NCI-H2029 (cell line): ENCODE measurements around the gene UBE3B.

ENCODE experiments used
- DNase-seq: peaks from one replicate; lab custom pipeline; 2025; lab: John Stamatoyannopoulos, UW

Gene UBE3B

DNA sequence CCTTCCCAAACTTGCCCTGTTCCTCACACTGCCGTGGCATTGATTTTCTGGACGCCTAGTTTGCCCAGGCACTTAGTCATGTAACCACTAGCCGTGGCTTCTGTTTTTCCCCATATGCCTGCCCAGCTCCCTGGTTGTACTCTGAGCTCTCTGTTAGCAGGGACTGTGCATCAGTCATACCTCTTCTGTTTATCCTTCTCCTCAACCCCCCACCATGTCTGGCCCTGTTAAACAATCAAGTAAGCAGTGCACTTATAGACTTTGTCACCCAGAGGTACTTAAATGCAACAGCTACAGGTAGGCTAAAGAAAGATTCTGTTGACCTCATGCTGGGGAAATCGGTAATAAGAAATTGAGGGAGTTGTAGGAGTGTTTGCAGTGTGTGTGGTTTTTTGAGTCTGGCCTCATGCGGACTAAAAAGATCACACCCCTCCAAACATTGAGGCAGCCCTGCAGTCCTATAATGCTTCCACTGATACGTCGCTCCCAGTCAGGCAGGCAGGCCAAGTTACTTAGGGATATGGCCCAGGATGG lies 17.0 kb downstream of the UBE3B start:
- DNase-seq: no peak

DNA sequence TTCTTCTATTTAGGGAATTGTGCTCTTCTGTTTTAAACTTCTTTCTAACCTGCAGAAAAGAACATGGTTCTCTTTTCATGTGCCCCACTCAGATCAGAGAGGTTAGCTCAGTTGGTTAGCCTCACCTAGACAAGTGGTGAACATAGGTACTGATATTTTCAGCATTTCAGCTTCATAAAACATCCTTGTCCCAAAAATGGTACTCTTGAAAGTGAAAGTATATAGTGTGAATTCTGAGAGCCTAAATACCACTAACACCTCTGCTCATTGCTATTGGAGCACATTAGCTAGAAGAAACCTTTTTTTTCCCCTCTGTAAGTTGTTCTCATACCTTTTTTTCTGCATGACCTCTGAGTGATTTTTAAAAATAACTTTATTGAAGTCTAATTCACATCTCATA lies 17.6 kb downstream of the UBE3B start:
- no peak for DNase-seq

DNA sequence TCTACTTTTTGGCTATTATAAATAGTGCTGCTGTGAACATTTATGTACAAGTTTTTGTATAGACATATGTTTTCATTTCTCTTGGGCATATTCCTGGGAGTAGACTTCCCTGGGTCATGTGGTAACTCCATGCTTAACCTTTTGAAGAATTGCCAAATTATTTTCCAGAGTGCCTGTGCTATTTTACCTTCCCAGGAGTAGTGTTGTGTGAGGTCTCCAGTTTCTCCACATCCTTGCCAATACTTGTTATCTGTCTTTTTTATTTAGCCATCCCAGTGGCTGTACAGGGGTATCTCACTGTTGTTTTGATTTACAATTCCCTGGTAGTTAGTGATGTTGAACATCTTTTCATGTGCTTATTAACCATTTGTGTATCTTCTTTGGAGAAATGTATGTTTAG lies 18.9 kb downstream of the UBE3B start:
- no peak for DNase-seq

DNA sequence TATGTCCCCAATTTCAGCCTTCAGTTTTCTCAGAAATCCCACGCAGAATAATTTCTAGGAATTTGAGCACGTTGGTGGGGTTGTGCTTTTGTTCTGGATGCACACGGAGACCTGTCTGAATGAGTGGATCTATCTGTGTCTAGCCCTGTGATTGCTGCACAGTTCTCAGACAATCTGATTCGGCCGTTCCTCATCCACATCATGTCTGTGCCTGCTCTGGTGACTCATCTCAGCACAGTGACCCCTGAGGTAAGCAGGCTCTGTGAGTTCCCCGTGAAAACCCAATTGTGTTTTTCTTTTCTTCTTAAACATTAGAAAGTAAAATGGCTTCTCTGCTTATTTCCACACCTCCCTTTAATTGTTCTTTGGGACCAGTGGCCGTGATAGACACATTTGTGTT lies 20.2 kb downstream of the UBE3B start:
- no peak for DNase-seq

DNA sequence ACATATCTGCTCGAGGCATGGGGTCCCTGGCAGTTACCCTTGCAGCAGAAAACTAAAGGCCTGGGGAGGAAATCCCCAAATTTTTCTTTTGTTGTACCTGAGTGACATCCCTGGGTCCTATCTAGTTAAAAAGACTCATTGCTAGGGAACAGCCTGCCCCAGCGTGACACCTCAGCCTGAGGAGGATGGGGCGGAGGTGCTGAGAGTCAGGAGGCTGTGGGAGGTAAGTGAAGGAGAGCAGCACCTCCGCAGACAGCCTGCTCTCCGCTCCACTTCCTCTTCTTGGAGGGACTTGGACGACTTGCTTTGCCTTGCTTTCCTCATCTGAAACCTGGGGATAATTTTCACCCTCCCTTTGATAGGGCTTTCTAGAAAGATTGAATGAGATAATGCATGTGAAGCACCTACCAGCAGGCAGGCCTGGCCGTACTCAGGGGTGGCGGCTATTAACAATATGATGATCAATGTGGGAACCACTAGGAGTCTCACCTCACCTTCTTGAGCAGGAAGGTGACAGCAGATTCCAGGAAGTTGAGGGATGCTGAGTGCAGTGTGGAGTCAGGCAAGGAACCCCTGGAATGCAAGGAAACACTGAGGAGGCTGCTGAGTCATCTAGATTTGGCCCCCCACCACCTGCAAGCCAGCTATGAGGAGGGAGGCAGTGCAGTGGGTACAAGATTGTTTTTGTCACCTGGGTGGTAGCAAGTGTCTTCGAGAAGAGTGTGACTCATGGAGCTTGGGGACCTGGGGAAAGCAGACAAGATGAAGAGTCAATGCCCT lies 23.2 kb downstream of the UBE3B start:
- DNase-seq: no peak

DNA sequence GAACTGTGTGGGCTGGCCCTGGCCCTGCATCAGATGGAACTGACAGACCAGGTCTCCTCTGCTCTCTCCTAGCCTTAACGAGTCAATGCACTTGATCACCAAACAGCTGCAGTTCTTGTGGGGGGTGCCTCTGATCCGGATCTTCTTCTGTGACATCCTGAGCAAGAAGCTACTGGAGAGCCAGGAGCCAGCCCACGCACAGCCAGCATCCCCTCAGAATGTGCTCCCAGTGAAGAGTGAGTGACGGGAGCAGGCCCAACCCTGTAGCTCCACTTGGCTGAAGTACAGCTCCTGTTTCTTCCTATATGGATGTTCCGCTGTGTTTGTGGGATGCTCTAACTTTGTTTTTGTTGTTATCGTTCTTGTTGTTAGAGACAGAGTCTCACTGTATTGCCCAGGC lies 23.9 kb downstream of the UBE3B start:
- DNase-seq: no peak

DNA sequence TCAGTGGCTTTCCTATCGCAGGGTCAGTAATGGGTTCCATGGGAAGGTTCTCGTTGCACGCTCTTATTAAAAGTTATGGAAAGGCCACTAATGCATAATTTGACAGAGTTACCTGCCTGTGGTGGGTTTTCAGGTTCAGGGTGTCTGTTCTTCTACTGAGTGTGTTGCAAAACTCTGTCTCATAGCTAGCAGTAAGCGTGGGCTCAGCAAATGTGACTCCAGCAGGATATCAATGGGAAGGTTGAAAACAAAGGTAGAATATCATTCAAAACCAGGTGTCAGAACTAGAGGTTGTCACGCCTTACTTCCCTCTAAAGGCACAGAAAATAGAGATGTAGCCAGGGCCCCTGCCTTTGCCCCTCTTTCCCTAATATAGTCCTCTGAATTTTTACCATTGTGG lies 24.9 kb downstream of the UBE3B start:
- no peak for DNase-seq

DNA sequence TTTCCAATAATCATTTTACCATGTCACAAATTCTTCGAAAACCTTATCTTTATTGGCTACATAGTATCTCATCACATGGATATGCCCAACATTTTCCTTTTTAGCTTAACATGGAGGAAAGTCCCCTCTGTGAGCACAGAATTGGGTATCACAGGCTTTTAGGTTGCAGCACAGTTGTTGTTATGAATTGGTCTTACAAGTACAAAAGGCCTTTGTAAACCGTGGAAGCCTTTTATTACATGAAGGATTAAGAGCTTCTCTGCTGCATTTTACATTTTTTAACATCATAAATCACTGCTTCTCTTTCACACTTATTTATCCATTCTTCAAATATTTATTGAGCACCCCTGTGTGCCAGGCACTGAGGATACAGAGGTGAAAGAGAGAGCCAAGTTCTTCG lies 26.2 kb downstream of the UBE3B start:
- no peak for DNase-seq

DNA sequence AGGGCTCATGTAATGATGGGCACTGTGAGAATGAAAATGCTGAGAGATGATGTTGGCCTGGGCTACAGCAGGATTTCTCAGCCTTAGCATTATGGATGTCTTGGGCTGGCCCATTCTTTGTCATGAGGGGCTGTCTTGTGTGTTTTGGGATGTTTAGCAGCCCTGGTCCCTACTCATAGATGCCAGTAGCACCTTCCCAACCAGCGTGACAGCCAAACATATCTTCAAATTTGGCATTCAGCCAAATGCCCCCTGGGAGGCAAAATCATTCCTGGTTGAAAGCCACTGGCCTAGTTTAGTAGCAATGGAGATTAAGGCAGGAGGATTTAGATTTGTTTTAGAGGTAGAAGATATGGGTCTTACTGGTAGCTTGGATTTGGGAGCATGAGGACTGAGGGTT lies 26.6 kb downstream of the UBE3B start:
- DNase-seq: no peak

DNA sequence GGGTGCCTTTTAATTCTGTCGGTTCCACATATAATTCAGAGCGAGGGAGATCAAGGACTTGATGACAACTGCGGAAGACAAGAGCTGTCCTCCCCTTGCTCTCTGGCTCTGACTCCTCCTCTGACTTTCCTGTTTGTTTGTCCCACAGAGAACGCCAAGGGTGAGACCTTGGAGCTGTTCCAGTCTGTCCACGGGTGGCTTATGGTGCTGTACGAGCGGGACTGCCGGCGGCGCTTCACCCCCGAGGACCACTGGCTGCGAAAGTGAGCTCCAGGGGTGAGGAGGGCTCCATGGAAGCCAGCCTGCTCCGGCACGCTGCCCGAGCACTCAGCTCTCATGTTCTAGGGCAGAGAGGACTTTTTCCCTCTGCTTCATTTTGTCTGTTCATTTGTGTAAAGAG lies 32.8 kb downstream of the UBE3B start:
- DNase-seq: peak; percentile 76

DNA sequence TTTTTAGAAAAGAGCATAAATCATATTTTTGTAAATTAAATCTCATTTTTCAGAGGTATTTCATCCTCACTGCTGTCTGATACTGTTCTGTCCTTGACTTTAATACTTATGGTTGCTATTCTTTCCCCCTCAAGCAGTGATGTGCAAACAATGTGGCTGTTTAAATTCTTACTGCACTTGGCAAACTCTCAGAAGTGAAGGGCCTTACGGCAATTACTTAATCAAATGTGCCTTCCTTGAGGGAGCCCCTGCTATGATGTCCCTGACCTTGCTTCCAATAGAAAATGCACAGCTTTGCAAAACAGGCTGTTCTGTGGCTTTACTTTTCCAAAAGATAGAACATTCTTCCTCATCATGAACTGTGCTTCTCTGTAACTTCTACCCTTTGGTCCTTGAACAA lies 35.2 kb downstream of the UBE3B start:
- no peak for DNase-seq

DNA sequence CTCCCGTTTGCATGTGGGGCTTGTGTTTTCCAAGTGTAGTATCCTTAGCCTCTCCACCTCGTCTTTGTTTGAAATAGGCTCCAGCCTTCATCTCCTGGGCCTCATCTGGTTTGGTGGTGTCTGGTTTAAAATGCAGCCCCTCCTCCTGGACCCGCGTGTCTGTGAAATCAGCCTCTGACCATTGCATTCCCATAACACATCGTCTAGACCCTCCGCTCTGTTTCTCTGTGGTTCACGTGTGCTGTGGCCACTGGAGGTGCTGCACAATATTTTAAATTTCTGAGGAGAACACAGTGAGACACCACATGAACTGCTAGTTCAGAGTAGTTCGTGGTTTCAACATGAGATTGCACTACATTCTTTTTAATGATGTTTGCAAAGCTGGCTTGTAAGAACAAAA lies 35.6 kb downstream of the UBE3B start:
- DNase-seq: no peak

DNA sequence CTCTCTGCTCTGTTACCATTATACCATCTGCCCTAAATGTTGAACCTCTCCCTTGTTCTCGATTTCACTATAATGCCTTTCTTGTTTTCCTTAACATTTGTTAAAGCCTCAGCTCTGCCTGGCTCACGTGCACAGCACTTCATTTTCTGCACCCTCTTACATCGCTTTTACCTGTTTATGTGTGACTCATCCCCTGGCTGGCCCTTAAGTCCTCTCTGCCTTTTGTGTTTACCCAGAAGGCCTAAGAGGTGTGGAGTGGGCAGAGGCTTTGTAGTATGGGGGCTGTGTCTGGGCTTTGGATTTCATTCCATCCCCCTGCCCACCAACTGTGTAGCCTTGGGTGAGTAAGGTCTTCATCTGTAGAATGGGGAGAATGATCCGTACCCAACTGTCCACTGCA lies 36.5 kb downstream of the UBE3B start:
- peak; percentile 95 for DNase-seq

DNA sequence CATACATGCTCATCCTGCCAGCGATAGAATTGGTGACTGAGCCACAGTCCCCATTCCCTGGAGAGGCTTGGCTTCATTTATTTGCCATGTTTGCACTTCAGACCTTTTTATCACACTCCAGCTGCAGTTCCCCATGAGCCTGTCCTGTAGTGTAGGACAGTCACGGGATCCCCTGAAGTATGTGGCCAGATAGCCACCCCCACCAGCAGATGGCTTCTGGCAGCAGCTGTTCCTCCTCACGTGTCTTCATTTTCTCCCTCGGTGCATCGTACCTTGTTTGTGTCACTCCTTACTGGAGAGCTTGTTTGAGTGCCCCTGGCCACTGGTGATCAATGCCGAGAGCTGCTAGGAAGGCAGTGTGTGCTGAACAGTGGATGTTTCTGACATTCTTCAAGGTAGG lies 40.2 kb downstream of the UBE3B start:
- peak; percentile 96 for DNase-seq

DNA sequence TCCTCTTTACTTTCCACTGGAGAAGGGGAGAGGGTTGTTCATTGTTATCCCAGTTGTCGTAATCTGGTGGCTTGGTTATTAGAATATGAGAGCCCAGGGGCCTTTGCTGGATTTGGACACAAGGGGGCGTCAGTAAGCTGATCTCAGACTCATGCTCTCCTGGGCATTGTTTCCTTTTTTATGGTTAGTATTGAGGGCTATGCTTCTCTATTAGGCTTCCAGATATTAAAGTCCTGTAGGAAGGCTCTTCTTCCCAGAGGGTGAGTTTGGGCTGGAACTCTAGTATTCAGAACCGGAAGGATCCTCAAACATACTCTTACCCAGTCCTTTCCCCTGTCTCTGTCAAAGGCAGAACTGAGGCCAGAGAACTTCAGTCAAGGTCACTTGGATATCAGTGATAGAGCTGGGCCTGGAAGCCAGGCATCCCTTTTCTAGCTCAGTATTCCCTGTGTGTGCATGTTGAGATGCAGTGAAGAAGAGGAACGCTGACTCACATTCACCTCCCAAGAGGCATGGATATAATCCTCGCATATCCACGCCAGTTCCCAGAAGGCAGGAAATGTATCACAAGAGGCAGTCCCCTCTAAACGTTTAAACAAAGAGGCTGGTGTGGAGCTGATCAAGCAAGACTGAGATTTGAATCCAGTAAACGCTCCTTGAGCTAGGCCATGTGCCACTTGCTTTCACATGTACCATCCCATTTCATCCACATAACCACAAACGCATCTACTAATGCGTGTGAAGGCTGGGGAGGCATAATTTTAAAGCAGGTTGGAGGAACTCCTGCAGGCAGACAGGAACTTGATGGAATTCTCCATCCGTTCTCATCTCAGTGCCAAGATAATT lies 41.6 kb downstream of the UBE3B start:
- peak; percentile 83 for DNase-seq

DNA sequence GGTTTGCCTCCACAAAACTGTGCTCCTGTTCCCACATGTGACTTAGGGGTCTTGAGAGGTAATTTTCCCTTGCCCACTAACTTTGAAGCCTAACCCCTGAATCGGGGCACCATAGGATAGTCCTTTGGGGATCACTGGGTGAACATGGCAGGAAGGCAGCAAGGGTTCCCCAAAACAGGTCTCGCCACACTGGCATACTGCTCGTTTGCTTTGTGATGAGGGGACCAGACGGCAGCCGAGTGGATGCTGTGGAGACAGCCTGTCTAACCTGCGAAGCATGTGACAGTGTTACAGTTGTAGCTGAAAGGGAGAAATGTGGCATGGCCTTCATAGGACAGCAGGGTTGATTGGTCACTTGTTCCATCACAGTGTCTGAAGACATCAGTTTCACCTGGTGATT lies 42.4 kb downstream of the UBE3B start:
- DNase-seq: no peak

DNA sequence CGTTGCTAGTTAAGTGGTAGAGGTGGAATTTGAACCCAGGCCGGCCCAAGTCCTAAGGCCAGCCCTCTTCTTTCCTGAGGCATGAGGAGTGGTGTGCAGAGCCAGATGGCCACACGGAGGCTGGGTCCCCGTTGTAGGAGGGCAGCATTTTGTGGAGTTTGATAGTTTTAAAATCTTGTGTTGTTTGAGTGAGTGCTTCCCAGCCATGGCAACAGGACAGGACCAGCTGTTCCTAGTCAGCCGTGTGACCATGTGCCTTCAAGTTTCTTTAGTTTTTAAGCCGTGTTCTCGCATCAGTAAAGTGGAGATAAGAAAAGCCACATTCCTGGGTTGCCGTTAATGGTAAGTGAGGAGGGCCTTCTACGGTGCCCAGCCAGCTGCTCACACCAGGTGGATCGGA lies 44.4 kb downstream of the UBE3B start:
- no peak for DNase-seq

DNA sequence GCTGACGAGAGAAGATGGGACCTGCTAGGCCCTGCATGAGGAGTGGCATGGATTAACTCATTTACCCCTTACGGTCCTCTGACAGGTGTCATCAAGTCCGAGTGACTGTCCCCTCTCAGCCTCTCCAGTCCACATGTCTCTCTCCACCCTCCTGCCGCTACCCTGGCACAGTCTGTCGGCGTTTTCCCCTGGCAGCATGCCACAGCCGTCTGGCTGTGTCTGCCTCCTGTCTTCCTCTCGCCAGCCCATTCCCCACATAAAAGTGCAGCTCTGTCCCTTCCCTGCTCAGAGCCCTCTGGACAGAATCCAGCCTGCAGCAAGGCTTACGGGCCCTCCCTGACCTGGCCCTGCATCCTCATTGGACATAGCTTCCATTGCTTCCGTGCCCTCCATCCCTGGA lies 45.6 kb downstream of the UBE3B start:
- peak; percentile 55 for DNase-seq

DNA sequence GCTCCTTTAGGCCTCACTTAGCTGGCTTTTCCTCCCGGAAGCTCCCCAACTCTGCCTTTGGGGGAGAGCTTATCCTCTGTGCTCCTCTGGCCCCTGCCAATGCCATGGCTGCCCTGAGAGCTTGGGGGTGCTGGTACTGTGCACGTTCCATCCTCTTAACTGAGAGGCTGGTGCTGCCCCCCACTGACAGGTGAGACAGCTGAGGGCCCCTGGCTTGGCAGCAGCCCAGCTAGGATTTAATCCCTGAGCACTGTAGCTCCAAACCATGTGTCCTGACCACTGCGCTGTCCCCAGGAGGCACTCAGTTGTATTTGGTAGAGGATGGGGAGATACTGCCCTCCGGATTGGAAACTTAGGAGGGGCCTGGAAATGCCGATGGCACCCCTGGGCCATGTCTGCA lies 46.1 kb downstream of the UBE3B start:
- DNase-seq: no peak

DNA sequence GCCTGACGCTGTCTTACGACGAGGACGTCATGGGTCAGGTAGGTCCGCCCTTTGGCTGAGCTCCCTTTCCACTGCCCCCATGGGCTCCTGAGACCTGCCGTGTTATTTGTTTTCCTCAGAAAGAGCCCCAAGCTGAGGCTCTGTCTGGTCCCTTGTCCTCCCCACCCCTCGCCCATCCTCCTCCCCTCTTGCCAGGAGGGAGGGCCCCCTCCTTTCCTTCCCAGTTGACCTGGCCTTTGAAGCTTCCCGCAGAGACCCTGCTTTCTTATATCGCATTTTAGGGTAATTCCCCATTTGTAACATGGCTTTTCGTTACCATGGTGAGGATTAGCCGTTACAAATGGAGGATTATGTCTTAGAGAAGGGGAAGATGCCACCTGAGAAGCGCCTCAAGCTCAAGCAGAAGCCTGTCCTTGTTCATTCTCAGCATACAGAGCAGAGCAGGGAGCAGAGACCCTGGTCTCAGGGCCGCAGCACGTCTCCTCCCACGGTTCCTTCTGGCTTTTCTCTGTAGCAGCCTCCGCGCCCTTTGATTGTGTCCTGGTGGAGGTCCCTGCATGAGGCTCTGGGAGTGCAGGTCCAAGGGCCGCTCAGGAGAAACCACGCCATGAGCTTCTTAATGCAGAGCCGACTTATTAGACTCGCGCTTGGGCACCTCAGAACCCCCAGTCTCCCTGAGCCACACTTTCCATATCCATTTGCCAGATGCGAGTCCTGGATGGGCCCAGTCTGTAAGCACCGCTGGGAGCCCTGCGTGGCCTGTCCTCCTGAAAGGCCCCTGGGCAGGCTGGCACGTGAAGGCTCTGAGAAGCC lies 47.2 kb downstream of the UBE3B start:
- DNase-seq: no peak

DNA sequence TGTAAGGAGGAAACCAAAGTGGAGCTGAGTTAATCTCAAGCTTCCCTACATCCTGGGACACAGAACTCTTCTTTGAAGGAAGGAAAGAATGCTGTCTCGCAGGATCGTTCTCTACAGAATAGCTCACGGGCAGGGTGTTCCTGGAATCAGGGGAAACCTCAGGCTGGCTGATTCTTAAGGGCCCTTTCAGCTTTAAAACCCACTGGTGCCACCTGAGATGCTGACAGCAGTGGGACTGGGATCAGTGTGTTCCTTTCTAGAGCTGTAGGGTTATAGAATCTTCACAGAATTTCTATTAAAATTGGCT lies 47.8 kb downstream of the UBE3B start:
- DNase-seq: no peak

DNA sequence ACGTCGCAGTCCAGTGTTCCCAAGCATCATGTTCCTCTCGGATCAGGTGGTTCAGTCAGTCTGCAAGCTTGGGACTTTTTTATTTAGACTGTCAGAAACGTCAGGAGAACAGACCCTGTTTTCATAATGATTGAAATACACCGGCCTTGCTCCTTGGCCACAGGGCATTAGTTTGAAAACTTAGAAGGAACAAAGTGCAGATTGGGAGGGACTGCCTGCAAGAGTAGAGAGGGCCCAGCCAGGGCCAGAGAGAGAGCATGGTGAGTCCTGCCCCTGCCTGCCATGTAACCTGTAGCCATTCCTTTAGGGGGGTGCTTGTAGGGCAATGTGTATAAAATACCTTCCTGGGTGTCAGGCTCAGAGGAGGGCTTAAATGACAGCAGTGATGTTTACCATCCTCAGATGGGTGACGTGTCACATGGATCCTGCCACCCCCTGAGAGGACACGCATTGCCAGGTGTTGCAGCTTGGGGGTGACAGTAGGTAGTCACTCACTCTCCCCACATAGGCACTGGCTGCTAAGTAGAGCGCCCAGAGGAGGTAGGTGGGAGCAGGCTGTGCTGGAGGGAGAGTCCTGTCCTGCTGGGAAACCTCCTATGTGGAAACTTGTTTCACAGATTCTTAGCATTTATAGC lies 50.2 kb downstream of the UBE3B start:
- no peak for DNase-seq
